Upper lobe of left lung (tissue), 4 donors: ENCODE results near the gene SORL1.

Experiments used
- CTCF ChIP-seq, 6 experiments: fragments of 450-650 bp in 4 of 6; fragments of 200-600 bp in 2 of 6; sonication (generic) in 2 of 6; IDR thresholded peaks; one replicate each; pipeline ENCODE4 v1.5.1; 2016 to 2019; ENCODE audit warnings: antibody characterized with exemption in 6 of 6
- POLR2AphosphoS5 ChIP-seq, 2 donors: sonication (generic); formaldehyde crosslinking; IDR thresholded peaks; one replicate each; pipeline ENCODE4 v1.5.1; 2017; ENCODE audit warnings: antibody characterized with exemption in 2 of 2

- peak; percentile 49 to 91 (median 84) for TF ChIP-seq CTCF (IDR thresholded peaks at IDR 0.05)
- TF ChIP-seq POLR2AphosphoS5 (IDR thresholded peaks at IDR 0.05), result no peak
Measured at GRCh38 chr11:121451986-121452608, at the start of gene SORL1.
